Sciatic nerve (tissue), 2 donors: Measurements from ENCODE around the gene OBP2B. TPM values are rescaled to one million over a fixed set of nuclear protein-coding genes. Genes with fewer than 3 reads are reported as not detected.
A peak's percentile ranks its signal among the peaks of the same experiment; 100 is the strongest.
"Not testable (repeated sequence)": the region's sequence is repeated elsewhere in the genome, so short reads cannot be mapped to it uniquely, and the experiment has no call there.

Experiments
- ATAC-seq: fragments of 200-7000 bp; cut with Tn5 transposase; one replicate; pipeline ENCODE4 v1.9.1; 2020; ENCODE audit warnings: mild to moderate bottlenecking, moderate library complexity
- DNase-seq: peaks from one replicate; pipeline ENCODE4 v3.0.0-alpha.2; 2020; ENCODE audit warnings: low spot score
- intact Hi-C: fragments of 100-400 bp; cut with DNase I; formaldehyde crosslinking; loops from one replicate; pipeline ENCODE4 v1.14.2; 2022
- total RNA-seq: library from RNA; stranded (reverse); fragmentation: NEBNext Ultra II Directional; extraction: Animal tissue kit (Norgen Biotek cat#: 25700); gene quantifications from one replicate; pipeline ENCODE4 v1.2.1, GENCODE V29; 2021
- donor health status: DM: no; HTN: no; CAD: no.
- donor health status: DM: no; HTN: no; CAD: no.

The OBP2B gene
- total RNA-seq, 1 donor from 2014 or later, result not detected

DNA sequence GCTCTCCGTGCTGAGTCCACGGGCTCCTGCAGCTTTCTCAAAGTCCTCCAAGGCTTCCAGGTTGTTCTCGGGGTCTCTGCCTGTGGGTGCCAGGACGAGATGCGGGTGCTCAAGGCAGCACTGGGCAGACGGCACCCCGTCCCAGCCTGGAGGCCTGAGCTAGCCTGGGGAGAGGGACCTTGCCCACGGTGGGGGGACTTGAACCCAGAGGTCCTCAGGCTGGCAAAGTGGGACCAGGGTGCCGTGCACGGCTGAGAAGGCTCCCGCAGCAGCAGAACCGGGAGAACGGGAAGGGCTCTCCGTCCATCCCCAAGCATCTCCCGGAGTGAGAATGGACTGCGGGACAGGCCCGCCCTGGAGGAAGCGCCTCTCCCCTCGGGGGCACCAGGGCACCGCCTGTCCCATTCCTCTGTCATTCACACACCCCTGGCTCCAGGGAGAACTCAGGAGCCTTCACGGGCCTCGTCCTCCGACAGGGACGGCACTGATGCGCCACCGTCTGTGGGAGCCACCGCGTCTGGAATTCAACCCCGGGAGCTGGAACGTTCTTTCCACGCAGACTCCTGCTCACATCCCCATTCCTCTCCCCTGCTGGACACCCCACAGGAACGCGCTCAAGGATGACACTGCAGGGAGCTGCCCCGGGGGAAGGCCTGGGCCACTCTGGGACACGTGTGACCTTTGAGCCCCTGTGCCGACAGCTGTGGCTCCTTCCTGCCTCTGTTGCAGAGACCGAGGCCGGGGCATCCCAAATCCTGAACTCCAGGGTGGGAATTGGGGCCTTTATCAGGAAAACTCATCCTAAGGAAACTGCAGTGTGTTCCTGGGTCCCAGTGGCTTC, 16.3 kb upstream of the OBP2B start:
- no peak for ATAC-seq
- intact Hi-C loops, result no loop called here
- peak; percentile 46 for DNase-seq

DNA sequence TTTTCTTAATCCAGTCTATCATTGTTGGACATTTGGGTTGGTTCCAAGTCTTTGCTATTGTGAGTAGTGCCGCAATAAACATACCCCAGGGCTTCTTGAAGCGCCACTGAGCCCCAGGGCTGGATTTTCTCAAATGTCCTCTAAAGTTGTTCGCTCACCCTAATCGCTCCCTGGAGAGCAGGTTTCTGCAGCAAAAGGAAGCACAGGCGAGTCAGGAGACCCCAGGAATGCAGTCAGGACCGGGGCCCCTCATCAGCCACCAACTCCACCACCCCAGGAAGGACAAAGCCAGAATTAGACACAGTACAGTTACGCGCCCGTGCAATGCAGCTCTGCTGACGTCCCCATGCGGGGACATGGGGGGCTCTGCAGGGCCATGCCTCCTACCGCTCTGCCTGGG, 15.7 kb upstream of the OBP2B start:
- ATAC-seq (no peak), DNase-seq (peak; percentile 25)
- intact Hi-C loops, result no loop called here

- peak; percentile 57 for DNase-seq
- peak; percentile 58 for ATAC-seq
- intact Hi-C loops, result not testable (repeated sequence)
Observed at GRCh38 chr9:133223159-133223756, 14.2 kb upstream of the OBP2B start.

GRCh38 chr9:133221994-133222393, 12.9 kb upstream of the OBP2B start:
- ATAC-seq, intact Hi-C loops: not testable (repeated sequence)
- DNase-seq, result peak; percentile 25

- intact Hi-C loops, result no loop called here
- ATAC-seq (no peak), DNase-seq (no peak)
Observed at GRCh38 chr9:133221177-133221809, 12.2 kb upstream of the OBP2B start.

- intact Hi-C loops, DNase-seq, ATAC-seq: not testable (repeated sequence)
Observed at GRCh38 chr9:133218049-133218975, 9.3 kb upstream of the OBP2B start.

DNA sequence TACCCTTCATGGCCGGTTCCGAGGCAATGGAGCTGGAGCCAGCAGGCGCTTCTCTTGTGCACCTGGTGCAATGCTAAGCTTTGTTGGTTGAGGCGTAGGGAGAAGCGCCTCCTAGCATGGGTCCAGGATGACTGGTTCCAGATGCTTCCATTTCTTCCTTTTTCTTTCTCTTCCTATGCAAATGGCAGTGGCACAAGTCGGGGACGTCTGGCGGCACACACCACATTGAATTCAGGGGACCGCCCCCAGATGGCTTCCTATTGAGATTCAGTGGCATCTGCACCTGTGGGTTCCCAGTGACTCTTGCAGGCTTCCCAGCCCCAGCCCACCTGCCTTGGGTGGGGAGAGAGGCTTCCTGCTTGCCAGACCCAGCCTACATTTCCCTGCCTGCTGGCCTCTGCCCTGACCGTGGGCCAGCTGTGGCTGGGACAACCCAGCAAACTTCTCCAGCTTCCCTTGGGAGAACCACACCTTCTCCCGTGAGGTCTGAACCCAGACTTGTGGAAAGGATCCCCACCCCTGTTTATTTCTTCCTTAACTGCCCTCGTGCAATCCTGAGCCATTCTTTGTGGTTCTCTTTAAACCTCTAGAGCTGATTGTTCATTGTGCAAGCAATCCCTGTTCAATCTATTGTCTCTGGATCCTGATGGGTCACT, 8.4 kb upstream of the OBP2B start:
- not testable (repeated sequence) for DNase-seq

DNA sequence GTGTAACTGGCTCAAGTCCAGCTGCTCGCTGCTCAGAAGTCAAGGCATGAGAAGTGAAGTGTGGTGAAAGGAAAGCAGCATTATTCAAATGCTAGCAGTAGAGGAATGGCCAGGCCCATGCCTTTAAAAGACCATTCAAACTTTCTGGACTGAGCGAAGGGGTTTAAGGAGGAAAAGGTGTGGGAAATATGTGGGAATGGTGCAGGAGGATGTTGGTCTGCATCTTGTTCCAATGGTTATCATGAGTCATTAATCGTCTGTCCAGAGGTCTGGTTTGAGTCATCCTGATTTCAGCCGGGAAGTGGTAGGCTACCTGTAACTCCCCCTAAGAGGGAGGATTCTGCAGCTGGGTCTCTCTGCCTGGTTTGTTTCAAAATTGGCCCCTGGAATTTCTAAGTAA, 5.2 kb upstream of the OBP2B start:
- ATAC-seq, DNase-seq, intact Hi-C loops: not testable (repeated sequence)

More for the DNA sequence above, 8.4 kb upstream of the OBP2B start:
- ATAC-seq, intact Hi-C loops: not testable (repeated sequence)

- ATAC-seq (no peak), DNase-seq (peak; percentile 27)
- intact Hi-C loops, result no loop called here
Observed at GRCh38 chr9:133210609-133211008, 1.6 kb upstream of the OBP2B start.

- DNase-seq (peak; percentile 28), ATAC-seq (no peak)
- intact Hi-C loops, result no loop called here
Observed at GRCh38 chr9:133210202-133210532, 1.1 kb upstream of the OBP2B start.

DNA sequence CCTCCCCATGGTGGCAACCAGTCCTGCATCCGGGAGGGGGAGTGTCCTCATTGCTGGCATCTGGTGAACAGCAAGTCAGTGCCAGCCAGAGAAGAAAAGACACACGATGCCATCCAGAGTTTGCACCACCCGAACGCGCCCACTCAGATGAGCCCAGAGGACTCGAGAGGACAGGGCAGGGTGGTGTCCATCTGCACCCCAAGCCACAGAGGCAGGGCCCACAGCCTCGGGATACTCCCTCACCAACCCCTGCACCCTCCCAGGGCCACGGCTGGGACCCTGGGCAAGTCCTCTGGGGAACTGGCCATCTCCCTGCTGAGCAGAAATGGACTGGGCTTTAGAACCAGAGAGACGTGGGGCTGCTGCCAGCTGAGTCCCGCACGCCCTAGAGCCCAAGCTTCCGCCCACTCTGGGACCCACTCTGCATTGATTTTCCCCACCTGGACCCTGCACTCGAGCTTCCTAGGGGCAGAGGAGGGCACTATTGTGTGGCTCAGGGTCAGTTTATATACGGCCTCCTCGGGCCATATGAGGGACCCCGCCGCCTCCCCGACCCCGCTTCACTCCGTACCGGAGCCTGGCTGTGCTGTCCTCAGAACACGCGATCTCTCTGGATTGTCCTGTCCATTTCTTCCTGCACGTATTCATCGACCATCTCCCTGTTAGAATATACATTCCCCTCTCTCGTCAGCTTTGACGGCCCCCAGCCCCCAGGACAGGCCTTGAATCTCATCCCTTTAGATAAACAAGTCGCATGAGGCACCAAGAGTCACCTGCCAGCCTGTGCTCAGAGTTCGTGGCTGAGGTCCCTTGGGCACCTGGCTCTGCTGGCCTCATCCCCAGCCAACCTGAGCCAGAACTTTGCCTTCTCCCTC, 514 bp upstream of the OBP2B start:
- peak; percentile 25 for DNase-seq
- ATAC-seq, intact Hi-C loops: not testable (repeated sequence)

- peak; percentile 39 for DNase-seq
- ATAC-seq, intact Hi-C loops: not testable (repeated sequence)
Observed at GRCh38 chr9:133208171-133208879, 725 bp downstream of the OBP2B start.

- ATAC-seq (no peak), DNase-seq (peak; percentile 34)
- intact Hi-C loops, result no loop called here
Observed at GRCh38 chr9:133207540-133208170, 1.4 kb downstream of the OBP2B start.

- ATAC-seq (no peak), DNase-seq (peak; percentile 31)
- intact Hi-C loops, result no loop called here
Observed at GRCh38 chr9:133207021-133207531, 2.0 kb downstream of the OBP2B start.

GRCh38 chr9:133205996-133206931, 2.8 kb downstream of the OBP2B start:
- DNase-seq (peak; percentile 31), ATAC-seq (no peak)
- intact Hi-C loops, result no loop called here
